ENCODE results near the gene RAD51AP2. TPM values are rescaled to one million over a fixed set of nuclear protein-coding genes. Genes with fewer than 3 reads are reported as not detected.
"Not testable (repeated sequence)": the region's sequence is repeated elsewhere in the genome, so short reads cannot be mapped to it uniquely, and the experiment has no call there.

The RAD51AP2 gene
- total RNA-seq, 1 donor: not detected

GRCh38 chr2:17495590-17495989, 22.6 kb downstream of the RAD51AP2 start:
- no peak overlapping the region for H3K27ac ChIP-seq (ENCODE audit: low read depth, low read length)
- no peaks in the 10 kb centered on the region for H3K36me3 ChIP-seq (ENCODE audit: insufficient read depth, low read length)
- H3K4me2 ChIP-seq (ENCODE audit: insufficient read depth, low read length): no peak overlapping the region
- no peak for DNase-seq (ENCODE audit: insufficient read length, low spot score, missing footprints)
- no peaks in the 10 kb centered on the region for H3K27me3 ChIP-seq (ENCODE audit: insufficient read depth, low read length)
- H3K79me2 ChIP-seq (ENCODE audit: insufficient read depth, low read length): no peaks in the 10 kb centered on the region
- no peak for TF ChIP-seq CTCF (IDR thresholded peaks at IDR 0.05; ENCODE audit: extremely low read depth, low read depth, low read length)
- no peak overlapping the region for H3K4me3 ChIP-seq (ENCODE audit: insufficient read depth, low read length)
- no peaks in the 10 kb centered on the region for H3K9me3 ChIP-seq (ENCODE audit: low read depth, low read length)
- H3K4me1 ChIP-seq (ENCODE audit: insufficient read depth, low read length): no peaks in the 10 kb centered on the region
- H2AFZ ChIP-seq (ENCODE audit: low read length): no peak overlapping the region
- H4K20me1 ChIP-seq (ENCODE audit: insufficient read depth, low read length): no peaks in the 10 kb centered on the region

- not testable (repeated sequence) for H3K4me2 ChIP-seq (ENCODE audit: insufficient read depth, low read length); H3K79me2 ChIP-seq (ENCODE audit: insufficient read depth, low read length); DNase-seq (ENCODE audit: insufficient read length, low spot score, missing footprints); H3K36me3 ChIP-seq (ENCODE audit: insufficient read depth, low read length); H3K4me1 ChIP-seq (ENCODE audit: insufficient read depth, low read length); H3K27me3 ChIP-seq (ENCODE audit: insufficient read depth, low read length); H3K4me3 ChIP-seq (ENCODE audit: insufficient read depth, low read length); H3K27ac ChIP-seq (ENCODE audit: low read depth, low read length); H4K20me1 ChIP-seq (ENCODE audit: insufficient read depth, low read length); H3K9me3 ChIP-seq (ENCODE audit: low read depth, low read length); H2AFZ ChIP-seq (ENCODE audit: low read length)
Observed at GRCh38 chr2:17490165-17490564, 28.1 kb downstream of the RAD51AP2 start.

GRCh38 chr2:17488610-17489009, 29.6 kb downstream of the RAD51AP2 start:
- H3K9me3 ChIP-seq (ENCODE audit: low read depth, low read length); H3K36me3 ChIP-seq (ENCODE audit: insufficient read depth, low read length); H3K4me1 ChIP-seq (ENCODE audit: insufficient read depth, low read length); H3K27ac ChIP-seq (ENCODE audit: low read depth, low read length); H3K4me2 ChIP-seq (ENCODE audit: insufficient read depth, low read length); H3K4me3 ChIP-seq (ENCODE audit: insufficient read depth, low read length); H2AFZ ChIP-seq (ENCODE audit: low read length); H3K79me2 ChIP-seq (ENCODE audit: insufficient read depth, low read length); H4K20me1 ChIP-seq (ENCODE audit: insufficient read depth, low read length); H3K27me3 ChIP-seq (ENCODE audit: insufficient read depth, low read length); DNase-seq (ENCODE audit: insufficient read length, low spot score, missing footprints): not testable (repeated sequence)

- no peaks in the 10 kb centered on the region for H3K27me3 ChIP-seq (ENCODE audit: insufficient read depth, low read length)
- DNase-seq (ENCODE audit: insufficient read length, low spot score, missing footprints): no peak
- no peak overlapping the region for H3K4me2 ChIP-seq (ENCODE audit: insufficient read depth, low read length)
Observed at GRCh38 chr2:17483496-17483895, 34.7 kb downstream of the RAD51AP2 start.

GRCh38 chr2:17482651-17483050, 35.6 kb downstream of the RAD51AP2 start:
- Histone ChIP-seq H3K4me1 (ENCODE audit: insufficient read depth, low read length) (no peaks in the 10 kb centered on the region), H3K27me3 (ENCODE audit: insufficient read depth, low read length) (no peaks in the 10 kb centered on the region), H3K36me3 (ENCODE audit: insufficient read depth, low read length) (no peaks in the 10 kb centered on the region), H3K4me2 (ENCODE audit: insufficient read depth, low read length) (no peak overlapping the region), H2AFZ (ENCODE audit: low read length) (no peak overlapping the region), H3K9me3 (ENCODE audit: low read depth, low read length) (no peaks in the 10 kb centered on the region), H4K20me1 (ENCODE audit: insufficient read depth, low read length) (no peaks in the 10 kb centered on the region), H3K4me3 (ENCODE audit: insufficient read depth, low read length) (no peak overlapping the region), H3K27ac (ENCODE audit: low read depth, low read length) (no peak overlapping the region), H3K79me2 (ENCODE audit: insufficient read depth, low read length) (no peaks in the 10 kb centered on the region)
- no peak for TF ChIP-seq CTCF (IDR thresholded peaks at IDR 0.05; ENCODE audit: extremely low read depth, low read depth, low read length)
- DNase-seq (ENCODE audit: insufficient read length, low spot score, missing footprints): no peak

More at GRCh38 chr2:17483496-17483895, 34.7 kb downstream of the RAD51AP2 start:
- Histone ChIP-seq H3K4me1 (ENCODE audit: insufficient read depth, low read length) (no peaks in the 10 kb centered on the region), H4K20me1 (ENCODE audit: insufficient read depth, low read length) (no peaks in the 10 kb centered on the region), H3K27ac (ENCODE audit: low read depth, low read length) (no peak overlapping the region), H3K4me3 (ENCODE audit: insufficient read depth, low read length) (no peak overlapping the region), H3K9me3 (ENCODE audit: low read depth, low read length) (no peaks in the 10 kb centered on the region), H3K79me2 (ENCODE audit: insufficient read depth, low read length) (no peaks in the 10 kb centered on the region), H2AFZ (ENCODE audit: low read length) (no peak overlapping the region), H3K36me3 (ENCODE audit: insufficient read depth, low read length) (no peaks in the 10 kb centered on the region)
- no peak for TF ChIP-seq CTCF (IDR thresholded peaks at IDR 0.05; ENCODE audit: extremely low read depth, low read depth, low read length)

All from osteoblast (primary cell).